Cortex of kidney (tissue), 1 donor: ENCODE data around the gene APEX2.
"Not testable (repeated sequence)": the region's sequence is repeated elsewhere in the genome, so short reads cannot be mapped to it uniquely, and the experiment has no call there.

ENCODE experiments used
- DNase-seq: peaks from one replicate; lab custom pipeline; 2025; lab: John Stamatoyannopoulos, UW

The APEX2 gene, protein sequence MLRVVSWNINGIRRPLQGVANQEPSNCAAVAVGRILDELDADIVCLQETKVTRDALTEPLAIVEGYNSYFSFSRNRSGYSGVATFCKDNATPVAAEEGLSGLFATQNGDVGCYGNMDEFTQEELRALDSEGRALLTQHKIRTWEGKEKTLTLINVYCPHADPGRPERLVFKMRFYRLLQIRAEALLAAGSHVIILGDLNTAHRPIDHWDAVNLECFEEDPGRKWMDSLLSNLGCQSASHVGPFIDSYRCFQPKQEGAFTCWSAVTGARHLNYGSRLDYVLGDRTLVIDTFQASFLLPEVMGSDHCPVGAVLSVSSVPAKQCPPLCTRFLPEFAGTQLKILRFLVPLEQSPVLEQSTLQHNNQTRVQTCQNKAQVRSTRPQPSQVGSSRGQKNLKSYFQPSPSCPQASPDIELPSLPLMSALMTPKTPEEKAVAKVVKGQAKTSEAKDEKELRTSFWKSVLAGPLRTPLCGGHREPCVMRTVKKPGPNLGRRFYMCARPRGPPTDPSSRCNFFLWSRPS

DNA sequence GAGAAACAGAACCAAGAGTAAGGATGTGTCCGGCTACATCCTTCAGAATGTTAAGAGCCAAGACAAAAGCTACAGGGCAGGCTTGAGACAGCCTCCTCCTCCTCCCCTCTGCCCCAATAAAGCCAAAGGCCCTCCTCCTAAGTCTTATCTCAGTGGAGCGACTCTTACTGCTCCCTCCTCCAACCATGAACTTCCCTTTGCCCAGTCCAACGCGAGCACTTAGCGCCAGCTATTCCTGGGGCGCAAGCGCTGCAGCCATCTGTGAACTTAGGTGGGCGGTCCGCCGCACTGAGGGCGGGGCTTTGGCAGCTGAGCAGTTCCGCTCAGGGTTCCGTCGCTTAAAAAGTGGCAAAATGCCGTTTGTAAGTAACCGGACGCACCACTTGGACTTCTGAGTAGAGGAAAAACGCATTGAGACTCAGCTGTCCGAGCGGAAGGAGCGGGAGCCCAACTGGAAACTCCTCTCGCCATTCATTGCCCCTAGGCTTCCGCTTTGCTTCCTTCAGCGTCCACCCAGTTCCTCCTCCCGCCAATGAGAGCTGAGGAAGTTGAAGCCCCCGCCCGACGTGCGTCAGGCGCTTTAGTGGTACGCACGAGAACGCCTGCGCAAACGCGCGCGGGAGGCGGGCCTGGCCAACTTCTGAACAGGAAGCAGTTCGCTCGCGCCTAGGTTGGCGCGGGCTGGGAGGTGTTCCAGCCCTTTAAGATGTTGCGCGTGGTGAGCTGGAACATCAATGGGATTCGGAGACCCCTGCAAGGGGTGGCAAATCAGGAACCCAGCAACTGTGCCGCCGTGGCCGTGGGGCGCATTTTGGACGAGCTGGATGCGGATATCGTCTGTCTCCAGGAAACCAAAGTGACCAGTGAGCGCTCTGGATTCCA lies at the start of gene APEX2:
Gene APEX2, plus strand, starts transcription at position 647 of the 882 bp plus-strand sequence. Its CDS starts 60 bp downstream, at position 707.
- peak; percentile 5 for DNase-seq

DNA sequence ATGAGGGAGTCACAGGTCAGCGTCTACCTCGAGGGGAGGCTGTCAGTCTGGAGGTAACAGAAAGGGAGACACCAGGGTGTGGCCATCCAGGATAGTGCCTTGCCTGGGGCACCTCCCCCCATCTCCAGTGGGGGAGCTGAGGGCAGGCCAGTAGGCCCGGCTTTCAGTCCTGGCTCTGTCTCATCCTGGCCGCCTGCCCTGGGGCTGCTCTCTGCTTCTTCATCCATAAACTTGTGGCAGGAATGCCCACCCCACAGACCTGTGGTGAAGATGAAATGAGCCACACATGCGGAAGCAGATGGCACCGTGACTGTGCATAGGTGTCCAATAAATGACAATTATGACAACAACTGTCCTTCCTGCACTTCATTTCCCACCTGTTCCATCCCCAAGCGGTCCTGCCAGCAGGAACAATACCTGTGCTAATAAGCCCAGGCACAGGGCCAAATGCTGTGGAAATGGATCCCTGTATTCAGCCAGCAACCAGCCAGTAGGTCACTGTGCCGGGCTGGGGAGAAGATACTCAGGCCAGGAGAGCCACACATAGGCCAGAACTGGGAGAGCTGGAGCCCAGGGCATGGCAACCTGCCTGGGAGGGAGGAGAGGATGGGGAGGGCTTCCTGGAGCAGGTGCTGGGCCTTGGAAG lies 49.3 kb upstream of the APEX2 start:
- no peak for DNase-seq

DNA sequence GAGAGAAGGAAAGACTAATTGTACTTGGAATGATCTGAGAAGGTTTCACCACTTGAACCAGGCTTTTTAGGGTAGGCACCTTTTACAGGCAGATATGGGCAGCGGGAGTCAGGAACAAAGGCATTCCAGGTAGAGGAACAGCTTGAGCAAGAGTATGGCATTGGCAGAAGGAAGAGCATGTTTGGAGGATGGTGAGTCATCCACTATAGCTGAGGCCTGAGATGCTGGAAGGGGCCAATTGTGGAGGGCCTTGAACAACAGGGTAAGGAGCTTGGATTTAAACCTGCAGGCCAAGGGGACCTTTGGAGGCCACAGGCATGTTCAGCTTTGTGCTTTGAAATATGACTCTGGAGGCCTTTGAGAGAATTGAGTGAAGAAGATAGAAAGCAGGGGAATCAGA lies 38.4 kb upstream of the APEX2 start:
- DNase-seq = no peak

DNA sequence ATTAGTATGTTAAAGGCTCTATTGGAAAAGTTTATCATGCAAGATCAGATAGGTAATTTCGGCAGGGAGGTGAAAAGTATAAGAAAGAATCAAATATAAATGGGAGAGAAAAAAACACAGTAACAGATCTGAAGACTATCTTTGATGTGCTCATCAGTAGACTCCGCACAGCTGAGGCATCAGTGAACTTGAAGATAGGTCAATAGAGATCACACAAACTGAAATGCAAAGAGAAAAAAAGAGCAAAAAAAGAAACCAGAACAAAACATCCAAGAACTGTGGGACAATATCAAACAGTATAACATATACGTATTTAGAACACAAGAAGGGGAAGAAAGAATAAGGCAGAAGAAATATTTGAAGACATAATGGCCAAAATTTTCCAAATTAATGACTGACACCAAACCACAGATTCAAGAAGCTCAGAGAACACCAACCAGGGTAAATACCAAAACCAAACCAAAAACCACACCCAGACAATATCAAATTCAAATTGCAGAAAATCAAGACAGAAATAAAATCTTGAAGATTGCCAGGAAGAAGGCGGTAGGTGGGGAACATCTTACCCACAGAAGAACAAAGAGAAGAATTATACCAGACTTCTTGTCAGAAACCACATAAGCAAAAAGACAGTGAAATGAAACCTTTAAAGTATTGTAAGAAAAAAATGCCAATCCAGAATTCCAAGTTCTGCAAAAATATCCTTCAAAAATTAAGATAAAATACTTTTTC lies 35.2 kb upstream of the APEX2 start:
- no peak for DNase-seq

DNA sequence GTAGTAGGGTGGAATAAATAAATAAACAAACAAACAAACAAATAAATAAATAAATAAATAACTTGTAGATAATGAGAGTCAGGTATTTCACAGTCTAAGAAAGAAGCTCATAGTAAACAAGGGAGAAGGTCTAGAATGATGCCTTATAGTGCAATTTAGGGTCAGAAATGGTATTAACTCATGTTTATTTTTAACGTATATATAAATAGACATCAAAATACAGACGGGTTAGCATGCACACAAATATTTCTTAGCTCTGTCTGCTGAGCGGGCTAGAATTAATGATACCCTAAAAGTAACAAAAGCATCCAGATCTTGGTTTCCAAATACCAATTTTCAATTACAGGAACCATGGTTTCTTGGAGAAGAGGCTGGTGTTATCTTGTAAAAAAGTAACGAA lies 22.8 kb upstream of the APEX2 start:
- no peak for DNase-seq

DNA sequence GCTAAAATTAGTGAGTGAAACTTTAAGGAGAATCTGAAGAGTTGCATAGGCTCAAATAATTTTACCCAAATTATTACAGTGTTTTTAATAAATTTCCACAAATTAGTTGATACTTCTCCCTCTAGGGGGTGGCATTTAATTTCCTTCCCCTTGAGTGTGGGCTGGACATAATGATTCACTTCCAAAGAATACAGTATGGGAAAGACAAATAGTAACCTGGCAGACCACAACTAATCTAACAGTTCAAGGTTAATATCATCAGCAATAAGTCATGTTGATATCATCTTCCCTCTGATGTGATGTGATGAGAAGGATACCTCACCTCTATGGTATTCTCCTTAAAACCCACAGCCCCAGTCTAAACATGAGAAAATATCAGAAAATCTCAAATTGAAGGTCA lies 21.7 kb upstream of the APEX2 start:
- no peak for DNase-seq

DNA sequence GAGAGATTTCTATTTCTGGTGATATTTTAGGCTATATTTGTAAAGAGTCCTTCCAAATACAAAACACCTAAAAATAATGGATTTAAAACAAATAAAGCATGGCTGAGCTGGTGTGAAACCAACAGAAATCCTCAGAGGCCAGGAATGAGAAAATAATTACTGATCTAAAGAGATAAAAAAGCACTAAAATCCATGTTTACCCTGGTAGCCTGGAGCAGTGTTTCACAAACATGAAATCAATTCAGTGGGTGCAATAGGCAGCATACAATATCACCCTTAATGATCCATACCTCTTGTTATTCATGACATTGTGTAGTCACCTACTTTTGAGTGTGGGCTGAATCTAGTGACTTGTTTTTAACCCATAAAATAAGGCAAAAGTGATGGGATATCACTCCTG lies 20.7 kb upstream of the APEX2 start:
- no peak for DNase-seq

DNA sequence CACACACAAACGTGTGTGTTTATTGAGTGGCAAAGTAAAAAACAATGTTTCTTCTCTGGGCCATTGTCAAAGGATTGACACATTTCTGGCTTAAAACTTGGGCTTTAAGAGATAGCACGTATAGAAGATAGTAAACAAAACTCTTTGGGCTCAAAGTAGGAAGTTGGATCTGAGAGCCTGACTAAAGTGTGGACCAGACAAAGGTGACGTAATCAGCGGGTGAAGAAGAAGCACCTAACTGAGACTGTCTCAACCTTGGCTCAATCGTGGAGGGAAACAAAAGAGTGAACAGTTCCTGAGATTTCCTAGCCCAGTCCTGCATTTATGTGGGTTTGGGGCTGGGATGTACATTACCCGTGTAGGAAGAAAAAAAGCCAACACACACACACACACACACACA lies 19.8 kb upstream of the APEX2 start:
- DNase-seq = no peak

DNA sequence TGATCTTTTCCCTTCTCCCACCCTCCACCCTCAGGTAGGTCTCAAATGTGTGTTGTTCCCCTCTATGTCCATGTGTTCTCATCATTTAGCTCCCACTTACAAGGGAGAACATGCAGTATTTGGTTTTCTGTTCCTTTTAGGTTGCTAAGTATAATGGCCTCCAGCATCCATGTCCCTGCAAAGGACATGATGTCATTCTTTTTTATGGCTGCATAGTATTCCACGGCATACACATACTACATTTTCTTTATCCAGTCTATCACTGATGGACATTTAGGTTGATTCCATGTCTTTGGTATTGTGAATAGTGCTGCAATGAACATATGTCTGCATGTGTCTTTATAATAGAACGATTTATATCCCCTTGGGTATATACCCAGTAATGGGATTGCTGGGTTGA lies 16.9 kb upstream of the APEX2 start:
- DNase-seq = not testable (repeated sequence)

DNA sequence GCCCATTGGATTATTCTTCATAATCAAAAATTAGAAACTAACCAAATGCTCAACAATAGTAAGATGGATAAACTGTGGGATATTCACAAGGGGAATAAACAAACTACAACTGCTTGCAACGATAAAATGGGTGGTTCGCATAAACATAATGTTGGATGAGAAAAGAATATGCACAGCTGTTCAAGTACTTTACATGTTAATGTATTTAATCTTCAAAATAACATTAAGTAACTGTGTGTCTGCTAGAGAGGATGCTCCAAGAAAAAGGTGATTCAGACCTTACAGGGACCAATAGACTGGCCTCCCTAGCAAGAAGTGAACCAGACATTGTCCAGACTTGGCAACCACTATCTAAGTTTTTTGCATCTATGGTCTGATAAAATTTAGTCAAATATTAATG lies 8.5 kb upstream of the APEX2 start:
- no peak for DNase-seq

DNA sequence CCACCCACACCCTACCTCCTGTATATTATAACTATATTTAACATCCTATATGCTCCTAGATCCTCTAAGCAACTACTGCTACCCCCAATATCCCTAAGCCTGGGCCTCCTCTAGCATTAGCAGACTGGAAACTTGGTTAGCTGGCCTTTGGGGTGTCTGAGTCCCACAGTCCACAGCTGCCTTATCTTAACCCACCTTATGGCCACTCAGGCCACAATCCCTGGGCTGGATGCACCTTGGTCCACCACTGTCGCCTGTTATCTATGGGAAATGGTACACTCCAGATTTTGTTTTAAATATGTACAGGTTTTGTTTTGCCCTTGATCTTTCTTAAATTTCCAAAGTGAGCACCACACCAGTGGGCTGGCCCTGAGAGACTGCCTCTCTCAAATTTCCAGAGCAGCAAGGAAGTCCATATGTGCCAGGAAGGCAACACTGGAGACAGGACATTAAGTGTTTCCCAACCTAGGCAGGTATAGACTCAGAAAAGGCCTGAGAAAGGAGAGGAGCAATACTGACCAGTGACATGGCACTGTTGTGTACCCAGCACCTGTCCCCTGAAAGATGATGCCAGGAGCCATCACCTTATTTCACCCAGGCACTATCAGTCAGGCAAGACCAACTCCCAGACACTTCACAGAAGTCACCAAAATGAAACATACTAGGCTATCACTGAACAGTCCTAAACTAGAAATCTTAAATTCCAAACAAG lies 7.1 kb upstream of the APEX2 start:
- no peak for DNase-seq

DNA sequence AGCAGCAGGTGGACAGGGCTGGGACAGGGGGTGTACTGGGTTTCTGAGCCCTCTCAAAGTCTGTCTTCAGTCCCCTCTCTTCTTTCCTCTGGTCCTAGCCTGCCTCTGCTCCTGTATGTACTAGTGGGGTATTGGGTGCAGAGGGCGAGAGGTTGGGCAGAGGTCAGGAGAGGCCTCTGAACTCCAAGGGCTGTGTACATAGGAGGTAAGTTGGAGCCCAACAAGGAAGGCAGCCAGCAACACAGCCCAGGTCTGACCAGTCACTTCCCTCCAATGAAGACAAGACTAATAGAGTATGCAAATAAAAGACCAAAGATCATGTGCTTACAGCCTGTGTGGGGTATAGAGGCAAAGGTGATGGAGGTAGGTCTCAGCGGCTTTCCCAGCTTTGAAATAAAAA lies 6.1 kb upstream of the APEX2 start, which contains the start of gene PFKFB1:
Gene PFKFB1, minus strand, starts transcription at position 90 of the 400 bp plus-strand sequence. CDS start 181 bp downstream, outside the sequence.
- DNase-seq = no peak

DNA sequence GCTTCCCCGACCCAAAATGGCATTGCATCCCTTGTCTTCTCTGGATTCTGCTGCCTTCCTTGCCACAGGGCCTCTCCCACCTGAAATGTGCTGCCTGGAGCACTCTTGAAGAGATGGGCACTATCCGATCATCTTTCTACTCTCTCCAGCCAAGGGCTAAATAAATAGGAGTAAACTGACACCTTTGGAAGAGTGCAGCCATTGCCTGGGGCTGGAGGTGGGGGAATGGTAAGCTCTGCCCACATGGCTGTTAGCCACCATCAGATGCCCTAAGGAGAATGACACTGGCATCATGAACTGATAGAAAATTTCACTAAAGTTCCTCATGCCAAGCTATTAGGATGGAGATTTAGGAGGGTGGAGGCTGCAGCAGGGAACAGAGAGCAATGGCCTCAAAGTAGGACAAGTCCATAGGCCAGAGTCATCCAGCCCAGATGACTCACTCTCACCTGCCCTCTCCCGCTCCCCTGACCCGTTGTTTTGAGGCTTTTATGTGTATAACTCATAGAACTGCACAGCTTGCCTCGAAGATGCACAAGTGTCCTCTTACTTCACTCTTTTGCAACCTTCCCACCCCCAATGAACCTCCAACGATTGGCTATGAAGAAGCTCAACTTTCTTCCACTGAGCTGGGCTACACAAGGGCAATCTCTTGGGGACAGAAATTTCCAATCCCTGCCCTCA lies 5.4 kb upstream of the APEX2 start:
- DNase-seq = no peak

DNA sequence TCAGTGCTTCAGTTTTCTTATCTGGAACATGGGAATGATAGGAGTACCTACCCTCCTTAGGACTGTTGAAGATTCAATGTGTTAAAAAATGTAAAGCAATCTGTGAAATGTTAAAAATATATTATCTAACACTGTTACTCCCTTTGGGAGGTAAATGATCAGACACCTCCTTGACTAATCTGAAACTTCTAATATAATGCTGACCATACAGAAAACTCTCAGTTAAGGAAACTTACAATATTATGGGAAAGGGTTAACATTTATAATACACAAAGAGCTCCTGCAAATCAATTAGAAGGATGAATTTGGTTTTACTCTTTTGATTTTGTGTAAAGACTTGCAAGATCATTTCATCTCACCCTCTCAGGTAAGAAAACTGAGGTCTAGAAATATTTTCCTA lies 4.5 kb upstream of the APEX2 start:
- DNase-seq = no peak

DNA sequence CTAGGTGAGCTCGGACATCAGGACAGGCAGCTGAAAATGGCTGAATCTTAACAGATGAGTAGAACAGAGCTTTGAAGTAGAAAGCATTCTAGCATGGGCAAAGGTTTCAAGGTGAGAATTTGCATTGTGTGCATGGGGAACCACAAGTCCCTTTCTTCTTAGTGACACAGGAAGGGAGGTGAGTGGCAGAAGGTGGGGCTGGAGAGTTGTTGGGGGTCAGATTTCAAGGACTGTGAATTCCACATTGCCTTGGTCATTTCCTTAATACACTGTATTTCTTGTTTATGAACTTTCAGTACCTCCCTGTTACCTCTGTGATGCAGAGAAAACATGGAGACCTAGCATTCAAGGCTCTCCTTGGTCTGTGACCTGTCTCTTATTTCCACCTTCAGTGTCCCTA lies 4.1 kb downstream of the APEX2 start:
- DNase-seq = no peak

DNA sequence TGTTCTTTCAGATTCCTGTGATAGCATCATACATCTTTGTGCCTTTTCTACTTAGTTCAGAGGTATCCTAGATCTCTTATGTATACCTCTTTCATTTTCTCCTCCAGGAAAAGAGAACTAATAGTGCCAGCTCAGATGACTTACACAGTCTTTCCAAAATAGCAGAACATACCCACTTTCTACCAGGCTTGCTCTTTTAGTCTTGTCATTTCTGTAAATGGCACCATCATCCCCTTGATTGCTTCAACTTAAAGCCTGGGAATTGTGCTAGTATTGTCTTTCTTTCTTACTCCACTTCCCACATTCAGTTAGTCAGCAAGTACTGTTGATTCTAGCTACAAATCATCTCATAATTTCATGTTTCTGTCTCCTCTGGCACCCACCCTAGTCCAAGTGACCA lies 5.1 kb downstream of the APEX2 start:
- DNase-seq = no peak

DNA sequence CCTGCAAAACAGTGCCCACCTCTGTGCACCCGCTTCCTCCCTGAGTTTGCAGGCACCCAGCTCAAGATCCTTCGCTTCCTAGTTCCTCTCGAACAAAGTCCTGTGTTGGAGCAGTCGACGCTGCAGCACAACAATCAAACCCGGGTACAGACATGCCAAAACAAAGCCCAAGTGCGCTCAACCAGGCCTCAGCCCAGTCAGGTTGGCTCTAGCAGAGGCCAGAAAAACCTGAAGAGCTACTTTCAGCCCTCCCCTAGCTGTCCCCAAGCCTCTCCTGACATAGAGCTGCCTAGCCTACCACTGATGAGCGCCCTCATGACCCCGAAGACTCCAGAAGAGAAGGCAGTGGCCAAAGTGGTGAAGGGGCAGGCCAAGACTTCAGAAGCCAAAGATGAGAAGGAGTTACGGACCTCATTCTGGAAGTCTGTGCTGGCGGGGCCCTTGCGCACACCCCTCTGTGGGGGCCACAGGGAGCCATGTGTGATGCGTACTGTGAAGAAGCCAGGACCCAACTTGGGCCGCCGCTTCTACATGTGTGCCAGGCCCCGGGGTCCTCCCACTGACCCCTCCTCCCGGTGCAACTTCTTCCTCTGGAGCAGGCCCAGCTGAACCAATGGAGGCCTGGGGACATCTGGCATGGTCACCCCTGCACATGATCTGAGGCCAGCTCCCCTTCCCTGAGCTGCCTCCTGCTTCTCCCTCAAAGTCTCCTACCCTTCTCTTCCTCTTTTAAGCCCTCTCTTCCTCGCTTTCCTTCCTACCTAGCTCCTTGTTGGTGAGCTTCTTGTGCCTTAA lies 6.9 kb downstream of the APEX2 start:
- DNase-seq = no peak

DNA sequence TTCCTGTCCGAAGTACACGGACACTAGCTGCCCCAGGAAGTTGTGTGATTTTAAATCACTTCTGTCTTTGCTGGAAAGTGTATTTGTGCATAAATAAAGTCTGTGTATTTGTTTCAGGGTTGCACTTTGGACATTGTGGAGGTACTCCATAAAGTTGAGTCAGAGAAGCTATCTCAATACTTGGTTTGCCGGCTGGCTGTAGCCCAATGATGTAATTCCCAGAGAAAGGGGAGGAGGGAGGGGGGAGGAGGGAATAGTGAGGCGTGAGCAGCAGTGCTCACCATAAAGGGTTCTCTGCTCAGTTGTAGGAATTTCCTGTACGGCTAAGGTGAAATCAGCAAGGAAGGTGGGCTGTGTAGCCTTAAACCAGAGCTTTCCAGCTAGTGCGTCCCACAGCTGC lies 7.5 kb downstream of the APEX2 start:
- no peak for DNase-seq

DNA sequence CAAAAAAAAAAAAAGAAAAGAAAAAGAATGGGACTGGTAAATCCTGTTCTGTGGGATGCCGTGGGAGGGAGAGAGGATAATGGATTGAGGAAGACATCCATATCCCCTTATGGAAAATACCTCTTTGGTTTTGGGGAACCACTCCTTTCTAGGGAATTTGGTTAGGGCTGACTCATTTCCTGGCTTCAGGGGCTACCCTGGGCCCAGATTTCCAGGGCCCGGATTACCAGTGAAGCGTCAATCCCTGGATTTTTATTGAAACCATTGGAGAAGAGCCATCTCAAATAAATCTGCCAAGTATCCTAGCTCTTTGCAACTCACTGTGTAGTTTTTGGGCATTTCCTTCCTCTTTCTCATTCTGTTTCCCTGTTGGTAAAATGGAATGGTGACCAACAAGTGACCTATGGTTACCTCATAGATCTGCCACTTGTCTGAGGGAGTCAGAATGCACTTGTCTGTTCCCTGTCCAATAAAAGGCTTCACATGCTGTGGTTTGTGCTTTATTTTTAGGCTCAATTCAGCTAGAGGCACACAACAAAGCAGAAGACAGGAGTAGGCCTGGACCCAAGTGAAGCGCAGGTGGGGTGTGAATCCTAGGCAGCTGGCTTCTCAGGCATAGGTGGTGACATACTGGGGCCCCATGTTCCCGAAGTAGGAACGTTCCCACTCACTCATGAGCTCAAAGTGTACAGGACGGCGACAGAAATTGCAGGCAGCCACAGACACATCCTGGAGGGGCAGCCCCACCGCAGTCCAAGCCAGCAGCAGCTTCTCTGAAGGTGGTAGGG lies 8.6 kb downstream of the APEX2 start:
- DNase-seq = no peak
